Vagina (tissue), 2 donors: ENCODE results near the gene ZNF607.

Experiments used
- CTCF ChIP-seq, 3 experiments: fragments of 450-650 bp in 2 of 3; fragments of 200-600 bp in 1 of 3; sonication (generic) in 1 of 3; IDR thresholded peaks; one replicate each; pipeline ENCODE4 v1.5.1; 2017 to 2019; ENCODE audit warnings: antibody characterized with exemption in 3 of 3, mild to moderate bottlenecking in 2 of 3, moderate library complexity in 2 of 3
- POLR2A ChIP-seq, 2 donors: fragments of 450-650 bp; IDR thresholded peaks; one replicate each; pipeline ENCODE4 v1.6.1; 2017; ENCODE audit warnings: antibody characterized with exemption in 2 of 2, mild to moderate bottlenecking in 2 of 2, moderate library complexity in 2 of 2

- no peak for TF ChIP-seq CTCF (IDR thresholded peaks at IDR 0.05)
- no peak for TF ChIP-seq POLR2A (IDR thresholded peaks at IDR 0.05)
Observed at GRCh38 chr19:37683520-37683919, 36.0 kb downstream of the ZNF607 start.
